Spleen (tissue), 7 donors: Measurements from ENCODE around the gene DENND2D.

Experiments used
- CTCF ChIP-seq, 11 experiments: fragments of 200-600 bp in 7 of 11; fragments of 450-650 bp in 4 of 11; sonication (generic) in 4 of 11; IDR thresholded peaks in 8 of 11; conservative IDR thresholded peaks in 3 of 11; 1 replicate in 7 of 11; 2 replicates in 4 of 11; pipeline versions ENCODE4 v1.4.0 to v1.8.0; 2016 to 2021; ENCODE audit warnings: antibody characterized with exemption in 11 of 11, inconsistent platforms in 4 of 11, mild to moderate bottlenecking in 1 of 11
- POLR2A ChIP-seq, 3 donors: fragments of 450-650 bp; IDR thresholded peaks; one replicate each; pipeline ENCODE4 v1.5.1; 2017; ENCODE audit warnings: antibody characterized with exemption in 3 of 3, mild to moderate bottlenecking in 1 of 3
- donor health status: DM: no; HTN: no; CAD: no; lungs with moderate emphysema.
- donor health status: DM: no; HTN: no; CAD: no.
- donor health status: DM: no; HTN: no; CAD: no.

- no peak for TF ChIP-seq POLR2A (IDR thresholded peaks at IDR 0.05)
- TF ChIP-seq CTCF (IDR thresholded peaks at IDR 0.05 in 8 of 11, conservative IDR thresholded peaks at IDR 0.05 in 3 of 11), result no peak
These were observed 4.7 kb upstream of the DENND2D start for GRCh38 chr1:111204983-111205713.
